ENCODE data around the gene UBL7.

Gene UBL7

GRCh38 chr15:74424901-74425528, 35.9 kb downstream of the UBL7 start:
- TF ChIP-seq POLR2AphosphoS5 (IDR thresholded peaks at IDR 0.05; ENCODE audit: low read depth, low read length) (no peak), TAF1 (IDR thresholded peaks at IDR 0.05; ENCODE audit: borderline replicate concordance, insufficient read depth, low read length) (no peak), SIN3A (IDR thresholded peaks at IDR 0.05; ENCODE audit: borderline replicate concordance, insufficient read depth, low read length) (no peak)

DNA sequence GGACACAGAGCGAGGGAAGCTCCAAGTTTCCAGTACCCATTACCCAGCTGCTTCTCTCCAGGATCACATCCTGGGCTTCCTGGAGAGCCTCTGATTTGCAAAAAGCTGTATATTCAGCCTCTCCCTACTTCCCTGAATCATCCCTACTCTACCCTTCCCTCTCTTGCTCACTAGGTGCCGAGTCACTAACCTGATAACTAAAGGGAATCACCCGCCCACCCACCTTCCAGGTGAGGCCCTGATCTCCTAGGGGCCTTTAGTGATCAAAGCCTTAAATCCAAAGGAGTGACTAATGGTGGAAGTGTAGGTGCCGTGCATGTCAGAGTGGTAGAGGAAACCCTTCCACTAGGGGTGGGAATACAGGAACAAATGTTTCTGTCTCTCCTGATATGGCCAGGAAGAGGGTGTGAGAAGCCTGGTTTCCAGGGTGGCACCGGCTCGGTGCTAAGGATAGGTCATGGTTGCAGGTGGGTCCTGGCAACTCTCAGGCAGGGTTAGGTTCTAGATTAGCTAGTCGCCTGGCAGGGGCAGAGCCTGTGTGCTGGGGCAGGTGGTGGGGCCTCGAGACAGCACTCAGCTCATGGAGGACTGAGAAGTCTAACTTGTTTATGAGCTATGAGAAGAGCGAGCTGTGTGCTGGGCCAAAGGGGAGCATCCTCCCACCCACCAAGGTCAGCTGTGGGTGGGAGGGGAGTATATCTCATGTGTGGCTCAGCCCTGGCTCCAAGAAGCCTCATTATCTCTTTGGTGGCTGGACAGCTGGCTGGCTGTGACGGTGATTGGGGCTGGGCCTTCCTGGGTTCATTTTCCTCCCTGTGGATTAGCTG, 37.3 kb downstream of the UBL7 start:
- TF ChIP-seq SIN3A (IDR thresholded peaks at IDR 0.05; ENCODE audit: borderline replicate concordance, insufficient read depth, low read length) (no peak), TAF1 (IDR thresholded peaks at IDR 0.05; ENCODE audit: borderline replicate concordance, insufficient read depth, low read length) (no peak), POLR2AphosphoS5 (IDR thresholded peaks at IDR 0.05; ENCODE audit: low read depth, low read length) (no peak), FOXP2 (optimal IDR thresholded peaks at IDR 0.05; ENCODE audit: borderline replicate concordance, extremely low read depth, extremely low read length, insufficient read depth) (no peak)

- TF ChIP-seq TAF1 (IDR thresholded peaks at IDR 0.05; ENCODE audit: borderline replicate concordance, insufficient read depth, low read length) (no peak), POLR2AphosphoS5 (IDR thresholded peaks at IDR 0.05; ENCODE audit: low read depth, low read length) (no peak), SIN3A (IDR thresholded peaks at IDR 0.05; ENCODE audit: borderline replicate concordance, insufficient read depth, low read length) (no peak), FOXP2 (optimal IDR thresholded peaks at IDR 0.05; ENCODE audit: borderline replicate concordance, extremely low read depth, extremely low read length, insufficient read depth) (no peak)
- TF ChIP-seq, protein P1, sequence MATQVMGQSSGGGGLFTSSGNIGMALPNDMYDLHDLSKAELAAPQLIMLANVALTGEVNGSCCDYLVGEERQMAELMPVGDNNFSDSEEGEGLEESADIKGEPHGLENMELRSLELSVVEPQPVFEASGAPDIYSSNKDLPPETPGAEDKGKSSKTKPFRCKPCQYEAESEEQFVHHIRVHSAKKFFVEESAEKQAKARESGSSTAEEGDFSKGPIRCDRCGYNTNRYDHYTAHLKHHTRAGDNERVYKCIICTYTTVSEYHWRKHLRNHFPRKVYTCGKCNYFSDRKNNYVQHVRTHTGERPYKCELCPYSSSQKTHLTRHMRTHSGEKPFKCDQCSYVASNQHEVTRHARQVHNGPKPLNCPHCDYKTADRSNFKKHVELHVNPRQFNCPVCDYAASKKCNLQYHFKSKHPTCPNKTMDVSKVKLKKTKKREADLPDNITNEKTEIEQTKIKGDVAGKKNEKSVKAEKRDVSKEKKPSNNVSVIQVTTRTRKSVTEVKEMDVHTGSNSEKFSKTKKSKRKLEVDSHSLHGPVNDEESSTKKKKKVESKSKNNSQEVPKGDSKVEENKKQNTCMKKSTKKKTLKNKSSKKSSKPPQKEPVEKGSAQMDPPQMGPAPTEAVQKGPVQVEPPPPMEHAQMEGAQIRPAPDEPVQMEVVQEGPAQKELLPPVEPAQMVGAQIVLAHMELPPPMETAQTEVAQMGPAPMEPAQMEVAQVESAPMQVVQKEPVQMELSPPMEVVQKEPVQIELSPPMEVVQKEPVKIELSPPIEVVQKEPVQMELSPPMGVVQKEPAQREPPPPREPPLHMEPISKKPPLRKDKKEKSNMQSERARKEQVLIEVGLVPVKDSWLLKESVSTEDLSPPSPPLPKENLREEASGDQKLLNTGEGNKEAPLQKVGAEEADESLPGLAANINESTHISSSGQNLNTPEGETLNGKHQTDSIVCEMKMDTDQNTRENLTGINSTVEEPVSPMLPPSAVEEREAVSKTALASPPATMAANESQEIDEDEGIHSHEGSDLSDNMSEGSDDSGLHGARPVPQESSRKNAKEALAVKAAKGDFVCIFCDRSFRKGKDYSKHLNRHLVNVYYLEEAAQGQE (IDR thresholded peaks at IDR 0.05; ENCODE audit: insufficient read depth in 1 of 2, low read depth in 2 of 2, low read length in 2 of 2) = no peak
Measured at GRCh38 chr15:74422652-74423430, 38.1 kb downstream of the UBL7 start.

DNA sequence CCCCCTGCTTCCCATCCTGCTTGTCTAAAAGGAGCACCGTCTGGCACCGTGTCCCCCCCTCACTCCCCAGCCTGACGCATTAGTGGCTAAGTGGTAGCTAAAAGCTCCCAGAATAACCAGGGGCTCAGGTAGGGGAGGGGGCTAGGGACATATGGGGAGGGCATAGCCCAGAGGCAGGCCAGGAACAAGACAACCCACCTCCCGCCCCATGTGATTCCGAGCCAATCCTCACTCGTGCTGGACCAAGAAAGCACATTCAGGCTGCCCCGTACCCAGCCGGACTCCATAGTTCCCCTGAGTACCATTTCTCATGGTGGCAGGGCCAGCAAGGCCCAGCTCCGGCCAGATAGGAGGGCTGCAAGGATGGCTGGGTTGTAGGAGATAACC, 38.7 kb downstream of the UBL7 start:
- TF ChIP-seq POLR2AphosphoS5 (IDR thresholded peaks at IDR 0.05; ENCODE audit: low read depth, low read length) = no peak
- no peak for TF ChIP-seq TAF1 (IDR thresholded peaks at IDR 0.05; ENCODE audit: borderline replicate concordance, insufficient read depth, low read length)
- TF ChIP-seq, protein P1 (IDR thresholded peaks at IDR 0.05; ENCODE audit: insufficient read depth in 1 of 2, low read depth in 2 of 2, low read length in 2 of 2) = no peak
- no peak for TF ChIP-seq FOXP2 (optimal IDR thresholded peaks at IDR 0.05; ENCODE audit: borderline replicate concordance, extremely low read depth, extremely low read length, insufficient read depth)
- TF ChIP-seq SIN3A (IDR thresholded peaks at IDR 0.05; ENCODE audit: borderline replicate concordance, insufficient read depth, low read length) = no peak

DNA sequence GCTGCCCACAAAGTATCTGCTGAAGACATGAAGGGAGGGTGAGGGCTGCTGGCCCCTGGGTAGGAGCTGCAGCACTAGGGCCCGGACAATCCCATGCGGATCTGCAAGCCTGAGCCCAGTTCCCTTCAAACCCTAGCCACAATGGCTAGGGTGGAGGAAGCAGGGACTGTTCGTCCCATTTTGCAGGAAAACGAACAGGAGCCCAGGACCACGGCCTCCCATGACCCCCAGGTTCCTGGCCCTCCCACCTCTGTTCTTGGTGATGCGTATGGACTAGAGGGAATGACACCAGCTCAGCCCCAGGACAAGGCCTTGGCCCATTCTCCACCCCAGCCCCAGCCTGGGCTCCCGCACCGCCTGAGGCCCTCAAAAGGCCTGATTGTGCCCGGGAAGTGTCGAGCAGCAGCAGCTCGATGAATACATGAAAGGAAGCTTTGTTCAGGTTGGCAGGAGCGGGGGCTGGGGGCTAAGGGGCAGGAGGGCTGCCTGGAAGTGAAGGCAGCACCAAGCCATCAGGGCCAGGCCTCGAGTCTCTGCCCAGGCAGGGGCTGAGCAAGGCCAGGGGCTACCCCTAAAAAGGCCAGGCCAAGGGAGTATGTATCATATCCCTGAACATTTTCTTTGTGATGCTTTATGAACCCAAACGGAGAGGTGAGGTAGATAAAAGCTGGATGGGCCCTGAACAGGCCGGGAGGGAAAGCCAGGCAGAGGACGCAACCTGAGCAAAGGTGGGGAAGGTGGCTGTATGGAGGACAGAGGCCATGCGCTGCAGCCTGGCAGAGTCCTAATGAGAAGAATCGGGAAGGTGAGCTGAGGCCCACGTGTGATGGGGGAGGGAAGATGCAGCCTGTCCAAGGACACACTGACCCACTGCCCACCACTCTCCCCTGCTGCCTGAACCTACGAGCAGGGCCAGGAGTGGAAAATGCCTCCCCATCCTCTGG, 39.4 kb downstream of the UBL7 start:
- TF ChIP-seq TAF1 (IDR thresholded peaks at IDR 0.05; ENCODE audit: borderline replicate concordance, insufficient read depth, low read length) (no peak), SIN3A (IDR thresholded peaks at IDR 0.05; ENCODE audit: borderline replicate concordance, insufficient read depth, low read length) (no peak), POLR2AphosphoS5 (IDR thresholded peaks at IDR 0.05; ENCODE audit: low read depth, low read length) (no peak), FOXP2 (optimal IDR thresholded peaks at IDR 0.05; ENCODE audit: borderline replicate concordance, extremely low read depth, extremely low read length, insufficient read depth) (no peak)
- TF ChIP-seq, protein P1 (IDR thresholded peaks at IDR 0.05; ENCODE audit: insufficient read depth in 1 of 2, low read depth in 2 of 2, low read length in 2 of 2) = no peak
